IPS-15b (cell line): ENCODE data around the gene S100A8.
"Not testable (repeated sequence)": the region's sequence is repeated elsewhere in the genome, so short reads cannot be mapped to it uniquely, and the experiment has no call there.

Experiments
- H3K27me3 ChIP-seq: one replicate; pipeline ENCODE4 v1.6.1; 2013; ENCODE audit warnings: low read length; ENCODE audit not compliant: control insufficient read depth, insufficient read depth
- H3K36me3 ChIP-seq: one replicate; pipeline ENCODE4 v1.6.1; 2013; ENCODE audit warnings: low read length; ENCODE audit not compliant: control insufficient read depth, insufficient read depth
- H3K4me1 ChIP-seq: one replicate; pipeline ENCODE4 v1.6.1; 2013; ENCODE audit warnings: mild to moderate bottlenecking, low read length; ENCODE audit not compliant: control insufficient read depth, insufficient read depth
- H3K4me3 ChIP-seq: one replicate; pipeline ENCODE4 v1.5.1; 2013; ENCODE audit warnings: low read depth, low read length
- H3K9ac ChIP-seq: one replicate; pipeline ENCODE4 v1.6.1; 2013; ENCODE audit warnings: low read depth, mild to moderate bottlenecking, low read length
- H3K9me3 ChIP-seq: one replicate; pipeline ENCODE4 v1.6.1; 2013; ENCODE audit warnings: mild to moderate bottlenecking, low read length; ENCODE audit not compliant: control insufficient read depth, insufficient read depth

Gene S100A8

GRCh38 chr1:153348511-153349362 is 42.1 kb downstream of the S100A8 start, which contains the start of gene PGLYRP4:
PGLYRP4 (minus strand) TSS chr1:153348841; CDS start chr1:153347932, 909 bp downstream.
- Histone ChIP-seq H3K27me3 (peaks cover 4% of the 10 kb centered on the region), H3K9me3 (no peaks in the 10 kb centered on the region), H3K4me1 (no peaks in the 10 kb centered on the region), H3K9ac (no peak within 1 kb of the TSS), H3K4me3 (no peak within 1 kb of the TSS), H3K36me3 (no peaks in the 10 kb centered on the region)

GRCh38 chr1:153347856-153348255 is 43.0 kb downstream of the S100A8 start:
- Histone ChIP-seq H3K9ac (no peak overlapping the region), H3K9me3 (no peaks in the 10 kb centered on the region), H3K4me1 (no peaks in the 10 kb centered on the region), H3K4me3 (no peak overlapping the region), H3K27me3 (peaks cover 4% of the 10 kb centered on the region), H3K36me3 (no peaks in the 10 kb centered on the region)

DNA sequence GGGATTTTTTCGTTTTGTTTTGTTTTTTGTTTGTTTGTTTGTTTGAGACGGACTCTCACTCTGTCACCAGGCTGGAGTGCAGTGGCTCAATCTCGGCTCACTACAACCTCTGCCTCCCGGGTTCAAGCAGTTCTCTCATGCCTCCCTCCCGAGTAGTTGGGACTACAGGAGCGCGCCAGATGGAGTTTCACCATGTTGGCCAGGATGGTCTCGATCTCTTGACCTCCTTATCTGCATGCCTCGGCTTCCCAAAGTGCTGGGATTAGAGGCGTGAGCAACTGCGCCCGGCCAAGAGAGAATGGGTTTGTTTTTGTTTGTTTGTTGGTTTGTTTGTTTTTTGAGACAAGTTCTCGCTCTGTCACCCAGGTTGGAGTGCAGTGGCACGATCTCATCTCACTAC is 43.8 kb downstream of the S100A8 start:
- H3K9me3 ChIP-seq, H3K4me3 ChIP-seq, H3K36me3 ChIP-seq, H3K9ac ChIP-seq, H3K4me1 ChIP-seq, H3K27me3 ChIP-seq: not testable (repeated sequence)

DNA sequence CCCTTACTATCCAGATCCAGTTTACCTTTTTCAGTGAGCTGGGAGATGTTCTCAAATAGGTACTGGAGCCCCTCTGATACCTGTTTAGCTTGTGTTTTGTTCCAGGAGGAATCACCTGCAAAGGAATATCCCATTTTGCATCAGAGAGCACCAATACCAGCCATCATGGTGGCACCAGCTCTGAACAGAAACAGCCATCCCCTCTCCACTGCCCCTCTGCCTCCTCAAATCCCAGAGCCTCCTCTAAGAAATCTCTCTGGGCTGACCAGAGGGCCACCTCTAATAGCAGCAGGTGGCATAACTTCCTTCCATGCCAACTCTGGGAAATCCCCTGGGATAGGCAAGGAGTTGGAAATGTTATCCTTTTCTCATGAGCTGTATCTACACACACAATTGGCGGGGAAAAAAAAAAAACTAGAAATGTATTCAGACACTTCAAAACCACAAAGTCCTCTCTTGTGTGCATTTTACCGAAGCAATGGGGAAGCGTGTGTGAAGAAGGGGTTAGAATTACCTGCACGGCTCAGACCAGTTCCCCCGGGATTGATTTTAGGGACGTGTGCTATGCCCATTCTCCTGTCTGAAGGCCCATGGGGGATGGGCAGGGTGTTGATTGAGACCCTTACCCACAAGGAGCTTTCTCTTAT is 44.7 kb downstream of the S100A8 start:
- peaks cover 4% of the 10 kb centered on the region for H3K27me3 ChIP-seq
- H3K9ac ChIP-seq, result no peak overlapping the region
- no peaks in the 10 kb centered on the region for H3K4me1 ChIP-seq
- no peaks in the 10 kb centered on the region for H3K36me3 ChIP-seq
- H3K9me3 ChIP-seq, result no peaks in the 10 kb centered on the region
- no peak overlapping the region for H3K4me3 ChIP-seq

- no peaks in the 10 kb centered on the region for H3K9me3 ChIP-seq
- H3K36me3 ChIP-seq, result no peaks in the 10 kb centered on the region
- H3K4me1 ChIP-seq, result no peaks in the 10 kb centered on the region
- no peak overlapping the region for H3K4me3 ChIP-seq
- no peak overlapping the region for H3K9ac ChIP-seq
- H3K27me3 ChIP-seq, result peaks cover 4% of the 10 kb centered on the region
These were observed 45.4 kb downstream of the S100A8 start for GRCh38 chr1:153345187-153346076.

GRCh38 chr1:153344718-153345025 is 46.2 kb downstream of the S100A8 start:
- H3K36me3 ChIP-seq, result no peaks in the 10 kb centered on the region
- H3K4me1 ChIP-seq, result no peaks in the 10 kb centered on the region
- H3K9me3 ChIP-seq, result no peaks in the 10 kb centered on the region
- H3K27me3 ChIP-seq, result peaks cover 4% of the 10 kb centered on the region
- H3K9ac ChIP-seq, result no peak overlapping the region
- H3K4me3 ChIP-seq, result no peak overlapping the region

DNA sequence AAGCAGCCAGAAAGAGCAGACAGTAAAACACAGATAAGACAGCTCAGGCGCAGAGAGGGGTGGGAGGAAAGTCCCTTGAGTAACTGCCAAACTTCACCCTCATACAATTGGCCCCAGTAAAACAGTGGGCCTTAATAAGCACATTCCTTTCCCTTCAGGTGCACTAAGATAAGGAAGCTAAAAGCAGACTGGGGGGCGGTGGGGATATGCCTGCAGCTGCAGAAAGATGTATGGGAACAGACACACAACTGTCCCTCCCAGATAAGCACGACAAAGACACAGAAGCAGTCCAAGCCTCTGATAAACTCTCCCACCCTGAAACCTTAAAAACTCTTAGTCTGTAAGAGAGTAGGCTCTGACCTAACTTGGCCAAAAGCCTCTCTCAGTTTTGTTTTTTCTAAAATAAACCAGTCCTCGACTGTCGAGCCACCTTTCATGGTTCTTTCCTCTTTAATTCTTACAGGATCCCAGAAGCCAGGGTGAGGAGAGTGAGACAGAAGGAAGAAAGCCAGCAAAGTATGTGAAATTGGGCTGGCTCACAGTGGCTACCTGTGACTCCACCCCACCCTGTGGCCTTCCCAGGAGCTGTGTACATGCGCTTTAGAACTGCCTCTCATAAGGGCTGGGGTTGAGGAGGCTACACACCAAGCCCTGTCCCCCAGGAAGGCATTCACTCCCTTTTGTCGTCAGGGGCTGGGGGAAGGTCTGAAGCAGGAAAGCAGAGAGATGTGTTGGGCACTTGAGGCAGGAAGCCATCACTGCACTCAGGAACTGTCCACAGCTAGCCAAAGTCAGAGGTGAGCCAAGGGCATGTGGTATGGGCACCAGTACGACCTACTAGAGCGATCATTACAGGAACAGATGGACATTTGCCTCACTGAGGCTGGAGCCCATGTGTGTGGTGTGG is 46.8 kb downstream of the S100A8 start:
- H3K27me3 ChIP-seq, result peaks cover 3% of the 10 kb centered on the region
- H3K36me3 ChIP-seq, result no peaks in the 10 kb centered on the region
- H3K9ac ChIP-seq, result no peak overlapping the region
- no peaks in the 10 kb centered on the region for H3K9me3 ChIP-seq
- H3K4me1 ChIP-seq, result no peaks in the 10 kb centered on the region
- H3K4me3 ChIP-seq, result no peak overlapping the region

- Histone ChIP-seq H3K4me1 (no peaks in the 10 kb centered on the region), H3K9me3 (no peaks in the 10 kb centered on the region), H3K36me3 (no peaks in the 10 kb centered on the region), H3K27me3 (no peaks in the 10 kb centered on the region), H3K9ac (no peak overlapping the region), H3K4me3 (no peak overlapping the region)
These were observed 47.7 kb downstream of the S100A8 start for GRCh38 chr1:153343040-153343681.

GRCh38 chr1:153342178-153342577 is 48.7 kb downstream of the S100A8 start:
- Histone ChIP-seq H3K4me1 (no peaks in the 10 kb centered on the region), H3K36me3 (no peaks in the 10 kb centered on the region), H3K27me3 (no peaks in the 10 kb centered on the region), H3K9me3 (no peaks in the 10 kb centered on the region), H3K9ac (no peak overlapping the region), H3K4me3 (no peak overlapping the region)

GRCh38 chr1:153341431-153341934 is 49.4 kb downstream of the S100A8 start:
- no peaks in the 10 kb centered on the region for H3K9me3 ChIP-seq
- no peaks in the 10 kb centered on the region for H3K4me1 ChIP-seq
- no peaks in the 10 kb centered on the region for H3K36me3 ChIP-seq
- no peak overlapping the region for H3K4me3 ChIP-seq
- no peaks in the 10 kb centered on the region for H3K27me3 ChIP-seq
- H3K9ac ChIP-seq, result no peak overlapping the region
